Right atrium auricular region (tissue), 2 donors: ENCODE results near the gene CGAS. TPM values are rescaled to one million over a fixed set of nuclear protein-coding genes. Genes with fewer than 3 reads are reported as not detected.
"Not testable (repeated sequence)": the region's sequence is repeated elsewhere in the genome, so short reads cannot be mapped to it uniquely, and the experiment has no call there.

Experiments
- DNase-seq: peaks from one replicate; pipeline ENCODE4 v3.0.0-alpha.2; 2019; ENCODE audit warnings: low spot score
- H3K27ac ChIP-seq, 2 donors: fragments of 200-600 bp; sonication (generic); 1 replicate in 1 of 2; 2 replicates in 1 of 2; pipeline ENCODE4 v1.5.1; 2016 to 2019
- H3K27me3 ChIP-seq, 2 donors: fragments of 200-600 bp; sonication (generic); one replicate each; pipeline versions ENCODE4 v1.5.1 to v1.6.0; 2017 to 2019
- H3K36me3 ChIP-seq: fragments of 200-600 bp; sonication (generic); one replicate; pipeline ENCODE4 v1.5.1; 2016
- H3K4me1 ChIP-seq, 2 donors: fragments of 200-600 bp; sonication (generic); one replicate each; pipeline versions ENCODE4 v1.5.1 to v1.6.0; 2017 to 2019
- H3K4me3 ChIP-seq, 2 donors: fragments of 200-600 bp; sonication (generic); 1 replicate in 1 of 2; 2 replicates in 1 of 2; pipeline ENCODE4 v1.5.1; 2017 to 2019; ENCODE audit warnings: mild to moderate bottlenecking in 1 of 2, moderate library complexity in 1 of 2
- H3K9me3 ChIP-seq, 2 donors: fragments of 200-600 bp; sonication (generic); one replicate each; pipeline ENCODE4 v1.5.1; 2019
- CTCF ChIP-seq, 2 donors: fragments of 200-600 bp; sonication (generic); IDR thresholded peaks; one replicate each; pipeline ENCODE4 v1.5.1; 2019; ENCODE audit warnings: antibody characterized with exemption in 2 of 2
- total RNA-seq, 2 donors: library from RNA; depleted of rRNA; stranded (reverse); fragments of >200 nt; gene quantifications; one replicate each; pipeline ENCODE4 v1.1.0, GENCODE V29; 2016

CGAS gene
- total RNA-seq, 2 donors from 2014 or later = 1.4 to 1.7 TPM

GRCh38 chr6:73477407-73477806, 25.3 kb upstream of the CGAS start:
- DNase-seq = no peak
- Histone ChIP-seq H3K4me1 (no peaks in the 10 kb centered on the region), H3K36me3 (peaks cover 94% of the 10 kb centered on the region), H3K27me3 (no peaks in the 10 kb centered on the region), H3K27ac (no peak overlapping the region), H3K9me3 (no peaks in the 10 kb centered on the region), H3K4me3 (no peak overlapping the region)
- no peak for TF ChIP-seq CTCF (IDR thresholded peaks at IDR 0.05)

GRCh38 chr6:73476723-73477122, 24.6 kb upstream of the CGAS start:
- H3K4me1 ChIP-seq = no peaks in the 10 kb centered on the region
- H3K27me3 ChIP-seq = no peaks in the 10 kb centered on the region
- H3K4me3 ChIP-seq = no peak overlapping the region
- H3K36me3 ChIP-seq = peaks cover 94% of the 10 kb centered on the region
- no peak overlapping the region for H3K27ac ChIP-seq
- DNase-seq = no peak
- H3K9me3 ChIP-seq = no peaks in the 10 kb centered on the region
- no peak for TF ChIP-seq CTCF (IDR thresholded peaks at IDR 0.05)

- DNase-seq = no peak
- H3K27ac ChIP-seq = no peak overlapping the region
- H3K4me3 ChIP-seq = no peak overlapping the region
- no peaks in the 10 kb centered on the region for H3K9me3 ChIP-seq
- H3K36me3 ChIP-seq = peaks cover 98% of the 10 kb centered on the region
- TF ChIP-seq CTCF (IDR thresholded peaks at IDR 0.05) = no peak
- no peaks in the 10 kb centered on the region for H3K27me3 ChIP-seq
- H3K4me1 ChIP-seq = no peaks in the 10 kb centered on the region
These were observed 19.7 kb upstream of the CGAS start for GRCh38 chr6:73471686-73472290.

GRCh38 chr6:73461537-73462350, 9.6 kb upstream of the CGAS start, which contains the start of gene MTO1:
TSS of gene MTO1 (plus strand) at chr6:73461737. CDS start at chr6:73461855, 118 bp downstream.
- peak; percentile 97 for DNase-seq
- no peaks in the 10 kb centered on the region for H3K27me3 ChIP-seq
- no peak for TF ChIP-seq CTCF (IDR thresholded peaks at IDR 0.05)
- H3K4me1 ChIP-seq = peaks cover 0 to 9% of the 10 kb centered on the region in 2 donors
- peak within 1 kb of the TSS; percentile 94 to 97 for H3K27ac ChIP-seq
- H3K36me3 ChIP-seq = peaks cover 7% of the 10 kb centered on the region
- peak within 1 kb of the TSS; percentile 82 to 85 for H3K4me3 ChIP-seq
- no peaks in the 10 kb centered on the region for H3K9me3 ChIP-seq

GRCh38 chr6:73460056-73460455, 8.0 kb upstream of the CGAS start:
- Histone ChIP-seq H3K27ac (no peak overlapping the region), H3K36me3 (no peaks in the 10 kb centered on the region), H3K9me3 (no peaks in the 10 kb centered on the region), H3K4me3 (no peak overlapping the region), H3K4me1 (peaks cover 0 to 9% of the 10 kb centered on the region in 2 donors), H3K27me3 (no peaks in the 10 kb centered on the region)
- no peak for DNase-seq
- TF ChIP-seq CTCF (IDR thresholded peaks at IDR 0.05) = no peak

GRCh38 chr6:73459474-73459873, 7.4 kb upstream of the CGAS start:
- H3K36me3 ChIP-seq, H3K27me3 ChIP-seq, H3K4me3 ChIP-seq, H3K27ac ChIP-seq, H3K4me1 ChIP-seq, H3K9me3 ChIP-seq, DNase-seq: not testable (repeated sequence)
